HG02973 (cell line): ENCODE data around the gene UIMC1.
A peak's percentile ranks its signal among the peaks of the same experiment; 100 is the strongest.

ENCODE experiments used
- ATAC-seq: cut with Tn5 transposase; IDR thresholded peaks from one replicate; pipeline ENCODE4 v1.9.1; 2021; ENCODE audit warnings: moderate library complexity; ENCODE audit not compliant: unreplicated experiment

Gene UIMC1

GRCh38 chr5:176906126-176906525, 100.5 kb downstream of the UIMC1 start:
- no peak for ATAC-seq

GRCh38 chr5:176904276-176904675, 102.3 kb downstream of the UIMC1 start:
- ATAC-seq, result no peak

- ATAC-seq, result no peak
These were observed 103.5 kb downstream of the UIMC1 start for GRCh38 chr5:176902911-176903664.

GRCh38 chr5:176902102-176902814, 104.3 kb downstream of the UIMC1 start:
- ATAC-seq, result no peak

- peak; percentile 60 for ATAC-seq
These were observed 105.1 kb downstream of the UIMC1 start for GRCh38 chr5:176901260-176902101.

- ATAC-seq, result no peak
These were observed 105.8 kb downstream of the UIMC1 start for GRCh38 chr5:176900780-176901204.

- ATAC-seq, result no peak
These were observed 106.4 kb downstream of the UIMC1 start for GRCh38 chr5:176899946-176900779.

GRCh38 chr5:176899296-176899891, 107.2 kb downstream of the UIMC1 start, which contains the start of gene HK3:
Gene HK3 (minus strand): TSS chr5:176899346. CDS start chr5:176896159, 3,187 bp downstream.
- ATAC-seq, result no peak

- ATAC-seq, result no peak
These were observed 109.3 kb downstream of the UIMC1 start for GRCh38 chr5:176897263-176897662.

GRCh38 chr5:176895831-176896230, 110.7 kb downstream of the UIMC1 start:
- no peak for ATAC-seq

GRCh38 chr5:176894298-176894697, 112.3 kb downstream of the UIMC1 start:
- no peak for ATAC-seq

- ATAC-seq, result no peak
These were observed 113.9 kb downstream of the UIMC1 start for GRCh38 chr5:176892663-176893062.

- ATAC-seq, result no peak
These were observed 115.1 kb downstream of the UIMC1 start for GRCh38 chr5:176891331-176891958.

- no peak for ATAC-seq
These were observed 115.9 kb downstream of the UIMC1 start for GRCh38 chr5:176890455-176891330.

- no peak for ATAC-seq
These were observed 117.0 kb downstream of the UIMC1 start for GRCh38 chr5:176889321-176890280.

- no peak for ATAC-seq
These were observed 117.8 kb downstream of the UIMC1 start for GRCh38 chr5:176888865-176889165.

GRCh38 chr5:176888016-176888864, 118.3 kb downstream of the UIMC1 start:
- no peak for ATAC-seq
